Cardiac muscle cell (in vitro differentiated cells and primary cell): Measurements from ENCODE around the gene PLA2G15. TPM values are rescaled to one million over a fixed set of nuclear protein-coding genes. Genes with fewer than 3 reads are reported as not detected.
A peak's percentile ranks its signal among the peaks of the same experiment; 100 is the strongest.

Source experiments
- DNase-seq, 2 donors: peaks; one replicate each; pipeline versions ENCODE4 v3.0.0 to v3.0.0-alpha.2; 2010 to 2017; ENCODE audit warnings: low read depth in 1 of 2, low spot score in 1 of 2
- H3K27ac ChIP-seq: fragments of 200-600 bp; sonication (generic); 2 replicates; pipeline ENCODE4 v1.5.1; 2016
- H3K27me3 ChIP-seq: fragments of 200-600 bp; sonication (generic); 2 replicates; pipeline ENCODE4 v1.6.0; 2016; ENCODE audit warnings: control low read depth
- H3K36me3 ChIP-seq: fragments of 200-600 bp; sonication (generic); 2 replicates; pipeline ENCODE4 v1.5.1; 2016; ENCODE audit warnings: control low read depth
- H3K4me1 ChIP-seq: fragments of 200-600 bp; sonication (generic); 2 replicates; pipeline ENCODE4 v1.8.1; 2017; ENCODE audit warnings: low read depth, mild to moderate bottlenecking, mixed run types
- H3K4me3 ChIP-seq: fragments of 200-600 bp; sonication (generic); 2 replicates; pipeline ENCODE4 v1.5.1; 2016; ENCODE audit warnings: mild to moderate bottlenecking
- H3K9me3 ChIP-seq: fragments of 200-600 bp; sonication (generic); 2 replicates; pipeline ENCODE4 v1.5.1; 2017; ENCODE audit warnings: low read depth, mild to moderate bottlenecking, control low read depth
- polyA plus RNA-seq: library from polyadenylated mRNA; unstranded; fragments of >200 nt; fragmentation: Nextera tagmentation; extraction: Ambion mirVana; gene quantifications from 2 replicates; pipeline ENCODE4 v1.2.1, GENCODE V29; 2016
- total RNA-seq: library from RNA; depleted of rRNA; stranded (reverse); fragments of >200 nt; gene quantifications from 2 replicates; pipeline ENCODE4 v1.2.3, GENCODE V29; 2016
- TF ChIP-seq, protein P1 (sequence below): IDR thresholded peaks from 2 replicates; pipeline ENCODE4 v1.5.1; 2012; ENCODE audit warnings: low read depth, mild to moderate bottlenecking, low read length

The PLA2G15 gene
- total and polyA plus RNA-seq, 2 experiments from 2014 or later = 17.5 to 18.0 TPM

DNA sequence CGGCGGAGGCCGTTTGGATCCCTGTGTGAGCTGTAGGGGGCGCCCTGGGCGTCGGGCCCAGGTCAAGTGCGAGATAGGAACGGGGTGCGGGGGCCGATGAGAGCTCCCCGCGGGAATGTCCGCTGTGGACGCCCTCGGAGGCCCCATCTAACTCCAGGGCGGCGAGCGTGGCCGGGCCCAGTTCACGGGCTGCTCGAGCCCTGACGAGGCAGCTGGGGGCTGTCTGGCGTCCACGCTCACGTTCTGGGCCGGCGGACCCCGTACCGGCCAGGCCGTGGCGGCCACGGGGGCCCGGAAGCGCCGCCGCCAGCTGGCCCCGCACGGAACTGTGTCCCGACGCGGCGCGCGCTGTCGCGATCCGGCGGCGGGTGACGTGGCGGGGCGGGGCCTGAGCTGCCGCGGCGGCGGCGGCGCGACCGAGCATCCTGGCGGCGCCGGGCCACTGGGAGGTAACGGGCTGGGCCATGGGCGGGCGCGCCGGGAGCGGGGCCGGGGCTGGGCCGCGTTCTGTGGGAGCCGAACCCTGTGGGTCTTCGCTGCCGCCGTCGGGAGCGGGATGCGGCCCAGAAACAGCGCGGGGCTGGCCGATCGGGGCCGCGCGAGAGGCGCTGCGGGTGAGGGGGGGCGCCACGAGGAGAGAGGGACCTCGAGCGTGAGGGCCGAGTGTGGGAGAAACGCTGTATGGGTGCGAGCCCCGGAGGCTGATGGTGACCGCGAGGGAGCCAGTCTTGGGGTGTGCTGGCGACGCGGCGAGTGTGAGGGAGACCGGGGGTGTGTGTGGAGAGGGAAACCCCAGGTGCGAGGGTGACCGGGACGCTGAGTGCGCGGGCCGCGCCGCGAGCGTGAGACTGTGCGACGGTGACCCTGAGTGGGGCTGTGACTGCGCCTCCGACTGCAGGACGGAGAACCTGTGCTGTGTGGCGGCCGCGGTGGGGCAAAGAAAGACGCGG lies 19.2 kb downstream of the PLA2G15 start, which contains the start of gene SLC7A6:
SLC7A6 (plus strand) TSS at position 399 of the 950 bp plus-strand sequence. CDS start 10,201 bp downstream, outside the sequence.
- Histone ChIP-seq H3K27ac (peak within 1 kb of the TSS; percentile 77), H3K36me3 (no peaks in the 10 kb centered on the region), H3K4me3 (peak within 1 kb of the TSS; percentile 93), H3K27me3 (no peaks in the 10 kb centered on the region), H3K9me3 (no peaks in the 10 kb centered on the region), H3K4me1 (peaks cover 9% of the 10 kb centered on the region)
- TF ChIP-seq, protein P1, sequence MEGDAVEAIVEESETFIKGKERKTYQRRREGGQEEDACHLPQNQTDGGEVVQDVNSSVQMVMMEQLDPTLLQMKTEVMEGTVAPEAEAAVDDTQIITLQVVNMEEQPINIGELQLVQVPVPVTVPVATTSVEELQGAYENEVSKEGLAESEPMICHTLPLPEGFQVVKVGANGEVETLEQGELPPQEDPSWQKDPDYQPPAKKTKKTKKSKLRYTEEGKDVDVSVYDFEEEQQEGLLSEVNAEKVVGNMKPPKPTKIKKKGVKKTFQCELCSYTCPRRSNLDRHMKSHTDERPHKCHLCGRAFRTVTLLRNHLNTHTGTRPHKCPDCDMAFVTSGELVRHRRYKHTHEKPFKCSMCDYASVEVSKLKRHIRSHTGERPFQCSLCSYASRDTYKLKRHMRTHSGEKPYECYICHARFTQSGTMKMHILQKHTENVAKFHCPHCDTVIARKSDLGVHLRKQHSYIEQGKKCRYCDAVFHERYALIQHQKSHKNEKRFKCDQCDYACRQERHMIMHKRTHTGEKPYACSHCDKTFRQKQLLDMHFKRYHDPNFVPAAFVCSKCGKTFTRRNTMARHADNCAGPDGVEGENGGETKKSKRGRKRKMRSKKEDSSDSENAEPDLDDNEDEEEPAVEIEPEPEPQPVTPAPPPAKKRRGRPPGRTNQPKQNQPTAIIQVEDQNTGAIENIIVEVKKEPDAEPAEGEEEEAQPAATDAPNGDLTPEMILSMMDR = peak; percentile 77
- peak; percentile 80 to 81 for DNase-seq

DNA sequence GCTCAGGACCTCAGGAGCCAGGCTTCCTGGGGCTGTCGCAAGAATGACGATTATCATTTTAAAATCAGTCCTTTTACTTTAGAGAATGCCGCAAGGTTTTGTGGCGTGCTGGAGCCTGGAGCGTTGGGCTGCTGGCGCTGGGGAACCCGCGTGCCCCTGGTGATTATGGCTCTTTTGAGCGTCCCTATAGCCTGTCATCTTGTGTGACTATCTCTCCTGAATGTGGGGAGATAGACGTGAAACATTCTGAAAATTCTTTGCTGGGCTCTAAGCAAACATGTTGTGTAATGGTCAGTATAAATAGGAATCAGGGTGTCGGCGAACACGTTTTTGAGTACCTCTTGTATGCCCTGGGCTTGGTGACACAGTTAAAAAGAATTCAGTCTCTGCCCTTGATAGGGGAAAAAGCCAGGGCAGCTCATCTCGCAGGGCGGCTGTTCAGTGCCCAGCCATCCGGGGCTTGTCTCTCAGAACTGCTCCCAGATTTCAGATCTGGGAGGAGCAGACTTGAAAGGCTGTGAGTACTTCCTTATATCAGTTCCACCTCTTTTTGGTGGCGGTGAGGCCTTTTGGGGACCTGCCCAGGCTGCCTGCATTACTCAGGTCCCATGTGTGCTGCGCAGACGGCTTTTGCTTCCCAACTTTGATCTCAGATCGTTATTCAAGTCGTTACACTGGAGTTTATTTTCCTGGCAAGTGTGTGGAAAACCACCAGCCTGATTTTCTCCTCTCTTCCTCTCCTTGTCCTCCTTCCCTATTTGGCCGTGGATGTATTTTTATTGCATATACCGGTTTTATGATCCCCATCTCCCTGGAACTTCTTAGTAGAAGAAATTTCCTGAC lies 20.1 kb downstream of the PLA2G15 start:
- Histone ChIP-seq H3K4me1 (peaks cover 9% of the 10 kb centered on the region), H3K27ac (peak overlapping the region; percentile 5), H3K36me3 (no peaks in the 10 kb centered on the region), H3K9me3 (no peaks in the 10 kb centered on the region), H3K4me3 (peak overlapping the region; percentile 93), H3K27me3 (no peaks in the 10 kb centered on the region)
- TF ChIP-seq, protein P1 = no peak
- DNase-seq = peak; percentile 46 to 62

DNA sequence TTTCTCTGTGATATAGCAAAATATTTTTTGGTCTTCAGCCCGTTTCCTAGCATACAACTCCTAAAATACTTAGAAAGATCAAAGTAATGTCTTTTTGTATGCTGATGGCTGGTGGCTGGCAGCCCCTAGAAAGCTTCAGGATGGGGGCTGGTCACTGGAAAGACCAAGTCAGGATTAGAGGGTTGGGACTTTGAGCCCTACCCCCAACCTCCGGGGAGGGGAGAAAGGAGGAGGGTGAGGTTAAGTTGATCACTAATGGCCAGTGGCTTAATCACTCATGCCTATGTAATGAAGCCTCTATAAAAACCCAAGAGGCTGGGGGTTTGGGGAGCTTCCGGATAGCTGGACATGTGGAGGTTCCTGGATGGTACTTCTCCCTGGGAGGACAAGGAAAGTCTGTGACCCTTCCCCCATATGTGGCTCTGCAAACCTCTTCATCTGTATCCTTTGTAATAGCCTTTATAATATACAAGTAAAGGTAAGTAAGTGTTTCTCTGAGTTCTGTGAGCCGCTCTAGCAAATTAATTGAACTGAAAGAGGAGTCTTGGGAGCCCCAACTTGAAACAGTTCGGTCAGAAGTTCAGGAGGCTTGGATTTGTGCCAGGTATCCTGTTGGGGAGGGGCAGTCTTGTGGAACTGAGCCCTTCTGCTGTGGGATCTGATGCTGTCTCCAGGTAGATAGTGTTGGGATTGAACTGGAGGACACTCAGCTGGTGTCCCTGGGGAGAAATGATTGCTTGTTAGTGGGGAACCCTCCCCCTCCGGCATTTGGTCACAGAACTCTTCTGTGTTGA lies 22.6 kb downstream of the PLA2G15 start:
- Histone ChIP-seq H3K4me3 (no peak overlapping the region), H3K9me3 (no peaks in the 10 kb centered on the region), H3K36me3 (no peaks in the 10 kb centered on the region), H3K27me3 (no peaks in the 10 kb centered on the region), H3K27ac (no peak overlapping the region), H3K4me1 (peaks cover 9% of the 10 kb centered on the region)
- TF ChIP-seq, protein P1 = no peak
- DNase-seq = no peak

DNA sequence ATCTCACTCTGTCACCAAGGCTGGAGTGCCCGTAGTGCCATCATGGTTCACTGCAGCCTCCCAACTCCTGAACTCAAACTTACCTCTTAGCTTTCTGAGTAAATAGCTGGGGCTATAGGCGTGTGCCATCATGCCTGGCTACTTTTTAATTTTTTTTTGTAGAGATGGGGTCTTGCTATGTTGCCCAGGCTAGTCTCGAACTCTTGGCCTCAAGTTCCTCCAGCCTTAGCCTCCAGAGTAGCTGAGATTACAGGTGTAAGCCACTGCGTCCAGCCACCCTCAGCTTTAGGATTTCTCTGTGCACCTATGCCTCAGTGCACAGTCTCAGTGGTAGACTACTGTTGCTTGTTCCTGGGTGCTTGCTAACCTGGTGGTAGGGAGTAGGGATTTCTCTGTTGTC lies 24.6 kb downstream of the PLA2G15 start:
- H3K27ac ChIP-seq = no peak overlapping the region
- no peak for DNase-seq
- H3K36me3 ChIP-seq = no peaks in the 10 kb centered on the region
- H3K9me3 ChIP-seq = no peaks in the 10 kb centered on the region
- TF ChIP-seq, protein P1 = no peak
- H3K4me1 ChIP-seq = peaks cover 9% of the 10 kb centered on the region
- H3K27me3 ChIP-seq = no peaks in the 10 kb centered on the region
- no peak overlapping the region for H3K4me3 ChIP-seq

DNA sequence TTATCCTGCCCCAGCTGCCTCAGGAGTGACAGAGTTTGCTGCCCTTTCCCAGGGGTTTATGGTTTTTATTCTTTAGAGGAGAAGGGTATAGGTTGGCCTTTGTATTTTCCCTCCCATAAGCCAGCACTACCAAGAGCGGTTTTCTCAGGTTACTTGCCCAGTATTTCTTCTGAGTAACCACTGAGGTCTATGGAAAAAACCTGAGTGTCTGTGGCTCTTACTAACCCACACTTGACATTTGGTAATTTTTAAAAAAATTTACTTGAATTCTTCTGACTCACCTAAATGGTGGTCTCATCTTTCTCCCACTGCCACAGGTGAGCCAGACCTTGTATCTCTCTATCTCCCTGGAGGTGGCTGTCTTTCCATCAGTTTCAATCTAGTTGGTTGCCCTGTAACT lies 25.2 kb downstream of the PLA2G15 start:
- TF ChIP-seq, protein P1 = no peak

More for the DNA sequence above, 25.2 kb downstream of the PLA2G15 start:
- H3K9me3 ChIP-seq = no peaks in the 10 kb centered on the region
- H3K27me3 ChIP-seq = no peaks in the 10 kb centered on the region
- no peak overlapping the region for H3K4me3 ChIP-seq
- no peak for DNase-seq
- H3K36me3 ChIP-seq = no peaks in the 10 kb centered on the region
- no peak overlapping the region for H3K27ac ChIP-seq
- peaks cover 5% of the 10 kb centered on the region for H3K4me1 ChIP-seq
